HT-29 (cell line): ENCODE results near the gene OR10H5. TPM values are rescaled to one million over a fixed set of nuclear protein-coding genes. Genes with fewer than 3 reads are reported as not detected.
"Not testable (repeated sequence)": the region's sequence is repeated elsewhere in the genome, so short reads cannot be mapped to it uniquely, and the experiment has no call there.

Source experiments
- DNase-seq: peaks from one replicate; pipeline ENCODE4 v3.0.0-alpha.2; 2015; ENCODE audit warnings: low spot score
- total RNA-seq: library from RNA; depleted of rRNA; stranded (reverse); fragments of >200 nt; shearing (Covaris generic); gene quantifications from 2 replicates; pipeline ENCODE4 v1.2.3, GENCODE V29; 2014; rRNA removed

Gene OR10H5
- total RNA-seq, 1 experiment from 2014 or later: not detected

DNA sequence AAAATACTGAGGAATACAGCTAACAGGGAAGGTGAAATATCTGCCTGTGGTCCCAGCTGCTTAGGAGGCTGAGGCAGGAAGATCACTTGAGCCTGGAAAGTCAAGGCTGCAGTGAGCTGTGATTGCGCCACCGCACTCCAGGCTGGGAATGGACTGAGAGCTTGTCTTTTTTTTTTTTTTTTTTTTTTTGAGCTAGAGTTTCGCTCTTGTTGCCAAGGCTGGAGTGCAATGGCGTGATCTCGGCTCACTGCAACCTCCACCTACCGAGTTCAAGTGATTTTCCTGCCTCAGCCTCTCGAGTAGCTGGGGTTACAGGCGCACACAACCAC is 56.4 kb downstream of the OR10H5 start:
- DNase-seq: not testable (repeated sequence)

DNA sequence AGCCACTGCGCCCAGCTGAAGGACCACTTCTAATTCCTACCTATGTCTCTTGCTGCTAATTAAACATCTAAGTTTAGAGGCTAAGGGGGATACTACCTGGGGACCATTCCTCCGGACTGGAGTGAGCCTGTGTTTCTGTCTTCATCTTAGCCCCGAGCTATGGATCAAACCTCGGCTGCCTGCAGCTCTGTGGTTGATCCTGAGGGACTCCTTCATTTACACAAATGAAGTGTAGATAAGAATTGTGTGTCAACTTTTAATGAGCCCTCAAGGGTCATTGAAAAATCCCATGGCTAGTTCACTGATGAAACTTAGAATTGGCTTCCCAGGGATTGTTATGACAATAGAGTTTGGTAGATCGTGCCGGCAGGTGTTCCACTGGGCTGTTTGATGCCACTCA is 59.5 kb downstream of the OR10H5 start:
- no peak for DNase-seq

DNA sequence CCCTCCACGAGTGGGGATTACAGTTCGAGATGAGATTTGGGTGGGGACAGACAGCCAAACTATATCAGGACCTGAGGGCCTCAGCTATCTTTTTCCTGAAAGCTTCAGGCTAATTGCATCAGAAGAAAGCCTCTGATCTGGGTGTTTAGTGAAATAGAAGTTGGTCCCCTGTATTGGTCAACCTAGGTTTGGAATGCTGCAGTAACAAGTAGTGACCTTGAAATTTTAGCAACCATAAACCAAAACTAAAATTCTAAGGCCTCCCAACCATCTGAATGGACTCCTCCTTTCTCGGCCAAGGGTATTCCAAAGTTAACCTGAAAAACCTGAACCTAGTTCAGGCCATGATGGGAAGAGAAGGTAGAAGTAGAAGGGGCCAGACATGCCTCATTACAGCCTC is 62.9 kb downstream of the OR10H5 start:
- no peak for DNase-seq

Other genes starting within 250 kb of the OR10H5 start
- not detected in 2 replicates for gene CYP4F8, start 172.4 kb upstream of the OR10H5 start, total RNA-seq
- gene CYP4F3, start 146.8 kb upstream of the OR10H5 start, total RNA-seq: 0.89 and 0.99 TPM in 2 replicates
- gene CYP4F12, start 114.6 kb upstream of the OR10H5 start, total RNA-seq: 6.9 and 12.2 TPM in 2 replicates
- gene OR10H2, start 59.6 kb upstream of the OR10H5 start, total RNA-seq: not detected in 2 replicates
- gene OR10H3, start 49.7 kb upstream of the OR10H5 start, total RNA-seq: not detected in 2 replicates
- gene OR10H1, start 28.0 kb downstream of the OR10H5 start, total RNA-seq: not detected in 2 replicates
- gene CYP4F2, start 110.4 kb downstream of the OR10H5 start, total RNA-seq: 0.18 TPM in 1 of 2 replicates, not detected in the other
- gene CYP4F11, start 146.9 kb downstream of the OR10H5 start, total RNA-seq: 0.29 and 0.58 TPM in 2 replicates
- not detected in 2 replicates for gene OR10H4, start 161.3 kb downstream of the OR10H5 start, total RNA-seq